ENCODE measurements around the gene ZCCHC13. TPM values are rescaled to one million over a fixed set of nuclear protein-coding genes. Genes with fewer than 3 reads are reported as not detected.

The ZCCHC13 gene
- total and polyA plus RNA-seq, 2 donors (not counting 3 experiments of a cell fraction or from before 2014, with no cell fraction given) = not detected

DNA sequence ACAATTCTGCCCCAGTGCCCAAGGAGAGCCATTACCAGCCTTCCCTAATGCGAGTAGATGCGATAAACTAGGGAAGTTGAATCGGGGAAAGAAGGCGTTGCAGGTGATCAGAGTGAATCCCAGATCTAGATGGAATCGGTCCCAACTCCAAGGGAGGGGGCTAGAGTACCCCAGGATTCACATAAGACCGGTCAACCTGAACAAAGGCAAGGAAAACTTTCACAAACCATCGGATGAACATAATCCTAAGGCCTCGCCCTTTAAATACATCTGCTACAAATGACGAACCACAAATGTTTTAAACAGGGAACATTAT is 11.2 kb upstream of the ZCCHC13 start:
- intact Hi-C loops (cut with micrococcal nuclease) = loop anchor here (1.0 to 5.0 kb wide), 6 partner anchors 26 to 376 kb away; partner anchors contain the start of gene RLIM
- ChIA-PET POLR2A (interaction anchor here (0.6 to 1.2 kb wide), 6 partner anchors 22 to 277 kb away, joined by 3 to 6 read pairs (median 4); no protein-coding TSS in a partner anchor), CTCF (interaction anchor here (1.1 to 3.6 kb wide), 2 partner anchors 27 to 52 kb away, joined by 5 to 17 read pairs; no protein-coding TSS in a partner anchor)
- Histone ChIP-seq H4K20me1 (replicated peaks; ENCODE audit: control insufficient read depth, extremely low read depth, insufficient read depth, low read length) (no peaks in the 10 kb centered on the region), H3K4me3 (replicated peaks in 1 of 3; ENCODE audit: insufficient read depth in 1 of 3, low read depth in 1 of 3, low read length in 3 of 3) (peak overlapping the region; percentile 30 to 95 (median 81)), H3K36me3 (ENCODE audit: control insufficient read depth in 2 of 2, extremely low read depth in 1 of 2, insufficient read depth in 2 of 2, low read length in 2 of 2) (no peaks in the 10 kb centered on the region), H3K9ac (replicated peaks; ENCODE audit: extremely low read depth, insufficient read depth, low read length) (peak overlapping the region; percentile 79), H3K4me1 (ENCODE audit: control insufficient read depth, extremely low read depth, insufficient read depth, low read length) (no peaks in the 10 kb centered on the region), H3K27me3 (ENCODE audit: control insufficient read depth in 2 of 2, insufficient read depth in 2 of 2, low read length in 2 of 2) (no peaks in the 10 kb centered on the region), H2AFZ (ENCODE audit: low read depth, low read length) (peak overlapping the region; percentile 73), H3K27ac (ENCODE audit: insufficient read depth, low read depth, low read length) (peak overlapping the region; percentile 48), H3K9me3 (replicated peaks; ENCODE audit: control insufficient read depth, insufficient read depth, low read length) (no peaks in the 10 kb centered on the region), H3K79me2 (ENCODE audit: control insufficient read depth, insufficient read depth, low read length) (peaks cover 42% of the 10 kb centered on the region), H3K9me1 (replicated peaks; ENCODE audit: control insufficient read depth, extremely low read depth, insufficient read depth, low read length) (no peaks in the 10 kb centered on the region), H3K4me2 (ENCODE audit: insufficient read depth, low read length) (peak overlapping the region; percentile 91)
- TF ChIP-seq GATA2 (IDR thresholded peaks at IDR 0.05; ENCODE audit: insufficient read depth, insufficient read length, low read depth, low read length) (no peak), FOS (IDR thresholded peaks at IDR 0.05; ENCODE audit: borderline replicate concordance, insufficient read depth, low read length) (no peak), JUN (IDR thresholded peaks at IDR 0.05; ENCODE audit: borderline replicate concordance, insufficient read depth, insufficient read length, low read depth) (no peak), MYC (IDR thresholded peaks at IDR 0.05; ENCODE audit: low read depth, low read length) (no peak), POLR2AphosphoS5 (IDR thresholded peaks at IDR 0.05; ENCODE audit: insufficient read depth, low read depth, low read length) (no peak), POLR2A (IDR thresholded peaks at IDR 0.05; ENCODE audit: low read depth, low read length) (no peak), EZH2 (IDR thresholded peaks at IDR 0.05; ENCODE audit: borderline replicate concordance, low read depth, low read length, severe bottlenecking) (no peak)
- TF ChIP-seq, protein P1, sequence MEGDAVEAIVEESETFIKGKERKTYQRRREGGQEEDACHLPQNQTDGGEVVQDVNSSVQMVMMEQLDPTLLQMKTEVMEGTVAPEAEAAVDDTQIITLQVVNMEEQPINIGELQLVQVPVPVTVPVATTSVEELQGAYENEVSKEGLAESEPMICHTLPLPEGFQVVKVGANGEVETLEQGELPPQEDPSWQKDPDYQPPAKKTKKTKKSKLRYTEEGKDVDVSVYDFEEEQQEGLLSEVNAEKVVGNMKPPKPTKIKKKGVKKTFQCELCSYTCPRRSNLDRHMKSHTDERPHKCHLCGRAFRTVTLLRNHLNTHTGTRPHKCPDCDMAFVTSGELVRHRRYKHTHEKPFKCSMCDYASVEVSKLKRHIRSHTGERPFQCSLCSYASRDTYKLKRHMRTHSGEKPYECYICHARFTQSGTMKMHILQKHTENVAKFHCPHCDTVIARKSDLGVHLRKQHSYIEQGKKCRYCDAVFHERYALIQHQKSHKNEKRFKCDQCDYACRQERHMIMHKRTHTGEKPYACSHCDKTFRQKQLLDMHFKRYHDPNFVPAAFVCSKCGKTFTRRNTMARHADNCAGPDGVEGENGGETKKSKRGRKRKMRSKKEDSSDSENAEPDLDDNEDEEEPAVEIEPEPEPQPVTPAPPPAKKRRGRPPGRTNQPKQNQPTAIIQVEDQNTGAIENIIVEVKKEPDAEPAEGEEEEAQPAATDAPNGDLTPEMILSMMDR (IDR thresholded peaks at IDR 0.05; ENCODE audit: extremely low read depth in 1 of 2, insufficient read depth in 1 of 2, low read depth in 1 of 2, low read length in 2 of 2) = no peak
- TF ChIP-seq, protein P2, sequence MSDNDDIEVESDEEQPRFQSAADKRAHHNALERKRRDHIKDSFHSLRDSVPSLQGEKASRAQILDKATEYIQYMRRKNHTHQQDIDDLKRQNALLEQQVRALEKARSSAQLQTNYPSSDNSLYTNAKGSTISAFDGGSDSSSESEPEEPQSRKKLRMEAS (IDR thresholded peaks at IDR 0.05; ENCODE audit: insufficient read depth, insufficient read length) = no peak
- dilution Hi-C loops (cut with MboI; ENCODE audit: extremely low pct_ligation_motif_present, low sequenced_read_pairs) = no loop called here
- FAIRE-seq (peak; percentile 53), DNase-seq (ENCODE audit: low read depth, low spot score) (no peak)
- BruUV-seq (replicated peaks) = TSS peak; percentile 17

Measured in endothelial cell of umbilical vein (primary cell).